OCI-LY3 (cell line): ENCODE data around the gene TEX47.

Source experiments
- CTCF ChIP-seq: fragments of 200-600, 300-600 bp; sonication (generic); IDR thresholded peaks from 2 replicates; pipeline ENCODE4 v1.5.1; 2014; ENCODE audit warnings: antibody characterized with exemption, low read length, low read depth
- EZH2phosphoT487 ChIP-seq: fragments of 200-600 bp; shearing (Covaris generic); IDR thresholded peaks from 2 replicates; pipeline ENCODE4 v1.6.1; 2018; ENCODE audit warnings: antibody characterized with exemption, mixed run types, low read depth

- TF ChIP-seq CTCF: no peak
- TF ChIP-seq EZH2phosphoT487: no peak
Observed at GRCh38 chr7:88791891-88792290, 3.6 kb downstream of the TEX47 start.
